ENCODE measurements around the gene DYNLRB1. TPM values are rescaled to one million over a fixed set of nuclear protein-coding genes. Genes with fewer than 3 reads are reported as not detected.
A peak's percentile ranks its signal among the peaks of the same experiment; 100 is the strongest.

DYNLRB1 gene
- total and polyA plus RNA-seq, 2 donors (not counting 1 experiment from before 2014, with no cell fraction given), result 55.3 to 120 TPM

DNA sequence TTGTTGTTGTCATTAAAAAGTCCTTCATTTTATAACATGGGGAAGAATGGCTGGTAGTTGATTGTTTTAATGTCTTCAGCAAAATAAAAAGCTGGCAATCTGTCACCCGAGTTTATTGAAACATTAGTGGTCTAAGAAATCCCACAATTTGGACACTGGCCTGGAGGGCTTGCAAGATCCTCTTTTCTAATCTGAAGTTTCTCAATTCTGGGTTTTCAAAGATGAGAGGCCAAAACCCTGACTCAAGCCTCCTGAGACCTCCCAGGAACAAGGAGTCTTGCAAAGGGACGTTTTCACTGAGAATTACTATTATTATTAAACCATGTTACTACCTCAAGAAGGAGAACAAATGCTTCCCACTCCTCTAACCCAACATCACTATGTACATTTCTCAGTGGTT, 61.8 kb downstream of the DYNLRB1 start:
- 100% methylated on average over 1 of the region's 2 CpGs for WGBS (ENCODE audit: insufficient coverage)
- Mint-ChIP-seq H3K4me3 (no peak overlapping the region), H3K9me3 (ENCODE audit: insufficient read depth) (no peaks in the 10 kb centered on the region), H3K27me3 (no peaks in the 10 kb centered on the region), H3K27ac (peak overlapping the region; percentile 59), H3K4me1 (peaks cover 31% of the 10 kb centered on the region)
- Histone ChIP-seq H3K27ac (ENCODE audit: low read length in 2 of 2) (no peak overlapping the region), H3K4me1 (ENCODE audit: control insufficient read depth in 2 of 2, insufficient read depth in 2 of 2, low read length in 2 of 2) (peaks cover 18 to 29% of the 10 kb centered on the region in 2 donors), H3K27me3 (replicated peaks in 1 of 4; ENCODE audit: control extremely low read depth in 1 of 4, control insufficient read depth in 3 of 4, insufficient read depth in 4 of 4, low read length in 3 of 4) (no peaks in the 10 kb centered on the region), H3K4me2 (replicated peaks; ENCODE audit: low read depth, low read length, poor library complexity, severe bottlenecking) (no peak overlapping the region), H3K9ac (ENCODE audit: low read length) (no peak overlapping the region), H3K36me3 (replicated peaks in 1 of 2; ENCODE audit: control extremely low read depth in 1 of 2, control insufficient read depth in 1 of 2, extremely low read depth in 1 of 2, insufficient read depth in 2 of 2, low read length in 1 of 2) (peaks cover 0 to 31% of the 10 kb centered on the region in 2 experiments), H3K9me3 (ENCODE audit: control extremely low read depth in 1 of 3, control insufficient read depth in 2 of 3, insufficient read depth in 1 of 3, low read length in 2 of 3) (peaks cover 0 to 20% (median 12%) of the 10 kb centered on the region in 3 donors), H4K20me1 (ENCODE audit: control insufficient read depth, insufficient read depth, low read length, poor library complexity, severe bottlenecking) (no peaks in the 10 kb centered on the region), H2AFZ (ENCODE audit: insufficient read depth, low read depth, low read length, poor library complexity, severe bottlenecking) (no peak overlapping the region), H3K79me2 (ENCODE audit: control insufficient read depth, insufficient read depth, low read length) (no peaks in the 10 kb centered on the region), H3K4me3 (ENCODE audit: control extremely low read depth in 1 of 5, extremely low read depth in 1 of 5, insufficient read depth in 1 of 5, low read depth in 2 of 5, low read length in 4 of 5) (no peak overlapping the region)
- CTCF ChIA-PET, result no interaction called here
- DNase-seq, result no peak
- POLR2A ChIA-PET, result no interaction called here
- no peak for ATAC-seq (ENCODE audit: low read depth)
- TF ChIP-seq, protein P1, sequence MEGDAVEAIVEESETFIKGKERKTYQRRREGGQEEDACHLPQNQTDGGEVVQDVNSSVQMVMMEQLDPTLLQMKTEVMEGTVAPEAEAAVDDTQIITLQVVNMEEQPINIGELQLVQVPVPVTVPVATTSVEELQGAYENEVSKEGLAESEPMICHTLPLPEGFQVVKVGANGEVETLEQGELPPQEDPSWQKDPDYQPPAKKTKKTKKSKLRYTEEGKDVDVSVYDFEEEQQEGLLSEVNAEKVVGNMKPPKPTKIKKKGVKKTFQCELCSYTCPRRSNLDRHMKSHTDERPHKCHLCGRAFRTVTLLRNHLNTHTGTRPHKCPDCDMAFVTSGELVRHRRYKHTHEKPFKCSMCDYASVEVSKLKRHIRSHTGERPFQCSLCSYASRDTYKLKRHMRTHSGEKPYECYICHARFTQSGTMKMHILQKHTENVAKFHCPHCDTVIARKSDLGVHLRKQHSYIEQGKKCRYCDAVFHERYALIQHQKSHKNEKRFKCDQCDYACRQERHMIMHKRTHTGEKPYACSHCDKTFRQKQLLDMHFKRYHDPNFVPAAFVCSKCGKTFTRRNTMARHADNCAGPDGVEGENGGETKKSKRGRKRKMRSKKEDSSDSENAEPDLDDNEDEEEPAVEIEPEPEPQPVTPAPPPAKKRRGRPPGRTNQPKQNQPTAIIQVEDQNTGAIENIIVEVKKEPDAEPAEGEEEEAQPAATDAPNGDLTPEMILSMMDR (IDR thresholded peaks at IDR 0.05), result no peak
- TF ChIP-seq EZH2 (IDR thresholded peaks at IDR 0.05; ENCODE audit: borderline replicate concordance, insufficient read depth, low read depth, low read length, poor library complexity, severe bottlenecking), result no peak
- intact Hi-C loops (cut with micrococcal nuclease), result no loop called here

DNA sequence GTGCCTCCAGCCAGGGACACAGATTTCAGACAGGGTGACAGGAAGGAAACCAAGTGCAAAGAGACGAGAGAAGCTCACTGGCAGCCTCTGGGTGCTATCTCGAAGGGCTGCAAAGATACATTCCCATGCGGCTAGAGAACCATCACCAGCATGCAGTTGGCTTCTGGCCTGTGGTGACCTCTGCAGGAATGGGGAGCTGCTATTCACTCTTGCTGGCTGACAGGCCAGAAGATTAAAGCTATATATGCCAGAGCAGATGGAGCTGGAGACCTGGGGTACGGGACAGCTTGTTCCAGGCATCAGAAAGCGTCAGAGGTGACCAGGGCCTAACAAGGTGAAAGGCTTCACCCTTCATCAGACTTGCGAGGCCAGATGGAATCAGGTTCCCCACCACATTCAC, 62.3 kb downstream of the DYNLRB1 start:
- ATAC-seq (ENCODE audit: low read depth) (no peak), DNase-seq (no peak)
- TF ChIP-seq EZH2 (IDR thresholded peaks at IDR 0.05; ENCODE audit: borderline replicate concordance, insufficient read depth, low read depth, low read length, poor library complexity, severe bottlenecking), result no peak
- TF ChIP-seq, protein P1 (IDR thresholded peaks at IDR 0.05), result no peak
- Histone ChIP-seq H2AFZ (ENCODE audit: insufficient read depth, low read depth, low read length, poor library complexity, severe bottlenecking) (no peak overlapping the region), H4K20me1 (ENCODE audit: control insufficient read depth, insufficient read depth, low read length, poor library complexity, severe bottlenecking) (no peaks in the 10 kb centered on the region), H3K4me2 (replicated peaks; ENCODE audit: low read depth, low read length, poor library complexity, severe bottlenecking) (no peak overlapping the region), H3K4me3 (ENCODE audit: control extremely low read depth in 1 of 5, extremely low read depth in 1 of 5, insufficient read depth in 1 of 5, low read depth in 2 of 5, low read length in 4 of 5) (no peak overlapping the region), H3K9me3 (ENCODE audit: control extremely low read depth in 1 of 3, control insufficient read depth in 2 of 3, insufficient read depth in 1 of 3, low read length in 2 of 3) (peaks cover 0 to 20% (median 12%) of the 10 kb centered on the region in 3 donors), H3K79me2 (ENCODE audit: control insufficient read depth, insufficient read depth, low read length) (no peaks in the 10 kb centered on the region), H3K27me3 (replicated peaks in 1 of 4; ENCODE audit: control extremely low read depth in 1 of 4, control insufficient read depth in 3 of 4, insufficient read depth in 4 of 4, low read length in 3 of 4) (no peaks in the 10 kb centered on the region), H3K9ac (ENCODE audit: low read length) (no peak overlapping the region), H3K4me1 (ENCODE audit: control insufficient read depth in 2 of 2, insufficient read depth in 2 of 2, low read length in 2 of 2) (peaks cover 18 to 29% of the 10 kb centered on the region in 2 donors), H3K36me3 (replicated peaks in 1 of 2; ENCODE audit: control extremely low read depth in 1 of 2, control insufficient read depth in 1 of 2, extremely low read depth in 1 of 2, insufficient read depth in 2 of 2, low read length in 1 of 2) (peaks cover 0 to 33% of the 10 kb centered on the region in 2 experiments), H3K27ac (ENCODE audit: low read length in 2 of 2) (no peak overlapping the region)
- CTCF ChIA-PET, result no interaction called here
- intact Hi-C loops (cut with micrococcal nuclease), result no loop called here
- H3K27ac Mint-ChIP-seq, result peak overlapping the region; percentile 59
- no peaks in the 10 kb centered on the region for H3K9me3 Mint-ChIP-seq (ENCODE audit: insufficient read depth)
- H3K27me3 Mint-ChIP-seq, result no peaks in the 10 kb centered on the region
- 96% methylated on average over 5 of the region's 6 CpGs for WGBS (ENCODE audit: insufficient coverage)
- H3K4me3 Mint-ChIP-seq, result no peak overlapping the region
- POLR2A ChIA-PET, result no interaction called here
- H3K4me1 Mint-ChIP-seq, result peaks cover 31% of the 10 kb centered on the region

All from B cell (primary cell).